GM10266 (cell line): Measurements from ENCODE around the gene ALOX5.

ENCODE experiments used
- DNase-seq: peaks from one replicate; pipeline ENCODE4 v3.0.0; 2012; ENCODE audit errors: extremely low spot score
- TF ChIP-seq, protein P1 (sequence below): IDR thresholded peaks from 2 replicates; pipeline ENCODE4 v1.5.1; 2012; ENCODE audit warnings: mild to moderate bottlenecking, low read depth; ENCODE audit not compliant: control insufficient read depth, insufficient read depth; ENCODE audit errors: missing control alignments

Gene ALOX5

GRCh38 chr10:45429790-45430189 is 55.8 kb downstream of the ALOX5 start:
- no peak for DNase-seq
- TF ChIP-seq, protein P1, sequence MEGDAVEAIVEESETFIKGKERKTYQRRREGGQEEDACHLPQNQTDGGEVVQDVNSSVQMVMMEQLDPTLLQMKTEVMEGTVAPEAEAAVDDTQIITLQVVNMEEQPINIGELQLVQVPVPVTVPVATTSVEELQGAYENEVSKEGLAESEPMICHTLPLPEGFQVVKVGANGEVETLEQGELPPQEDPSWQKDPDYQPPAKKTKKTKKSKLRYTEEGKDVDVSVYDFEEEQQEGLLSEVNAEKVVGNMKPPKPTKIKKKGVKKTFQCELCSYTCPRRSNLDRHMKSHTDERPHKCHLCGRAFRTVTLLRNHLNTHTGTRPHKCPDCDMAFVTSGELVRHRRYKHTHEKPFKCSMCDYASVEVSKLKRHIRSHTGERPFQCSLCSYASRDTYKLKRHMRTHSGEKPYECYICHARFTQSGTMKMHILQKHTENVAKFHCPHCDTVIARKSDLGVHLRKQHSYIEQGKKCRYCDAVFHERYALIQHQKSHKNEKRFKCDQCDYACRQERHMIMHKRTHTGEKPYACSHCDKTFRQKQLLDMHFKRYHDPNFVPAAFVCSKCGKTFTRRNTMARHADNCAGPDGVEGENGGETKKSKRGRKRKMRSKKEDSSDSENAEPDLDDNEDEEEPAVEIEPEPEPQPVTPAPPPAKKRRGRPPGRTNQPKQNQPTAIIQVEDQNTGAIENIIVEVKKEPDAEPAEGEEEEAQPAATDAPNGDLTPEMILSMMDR: no peak

DNA sequence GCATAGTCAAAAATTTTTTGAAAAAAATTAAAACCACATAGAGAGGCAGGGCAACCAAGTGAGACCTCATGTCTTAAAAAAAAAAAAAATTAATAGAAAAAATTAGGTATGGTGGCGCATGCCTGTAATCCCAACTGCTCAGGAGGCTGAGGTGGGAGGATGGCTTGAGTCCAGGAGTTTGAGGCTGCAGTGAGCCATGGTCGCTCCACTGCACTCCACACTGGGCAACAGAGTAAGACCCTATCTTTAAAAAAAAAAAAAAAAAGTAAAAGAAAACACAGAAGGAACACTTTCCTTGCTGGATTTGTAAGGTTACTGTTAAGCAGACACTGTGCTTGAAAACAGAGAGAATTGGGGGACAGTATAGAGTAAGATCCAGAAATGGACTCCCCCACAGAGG is 58.1 kb downstream of the ALOX5 start:
- no peak for DNase-seq
- TF ChIP-seq, protein P1: no peak

DNA sequence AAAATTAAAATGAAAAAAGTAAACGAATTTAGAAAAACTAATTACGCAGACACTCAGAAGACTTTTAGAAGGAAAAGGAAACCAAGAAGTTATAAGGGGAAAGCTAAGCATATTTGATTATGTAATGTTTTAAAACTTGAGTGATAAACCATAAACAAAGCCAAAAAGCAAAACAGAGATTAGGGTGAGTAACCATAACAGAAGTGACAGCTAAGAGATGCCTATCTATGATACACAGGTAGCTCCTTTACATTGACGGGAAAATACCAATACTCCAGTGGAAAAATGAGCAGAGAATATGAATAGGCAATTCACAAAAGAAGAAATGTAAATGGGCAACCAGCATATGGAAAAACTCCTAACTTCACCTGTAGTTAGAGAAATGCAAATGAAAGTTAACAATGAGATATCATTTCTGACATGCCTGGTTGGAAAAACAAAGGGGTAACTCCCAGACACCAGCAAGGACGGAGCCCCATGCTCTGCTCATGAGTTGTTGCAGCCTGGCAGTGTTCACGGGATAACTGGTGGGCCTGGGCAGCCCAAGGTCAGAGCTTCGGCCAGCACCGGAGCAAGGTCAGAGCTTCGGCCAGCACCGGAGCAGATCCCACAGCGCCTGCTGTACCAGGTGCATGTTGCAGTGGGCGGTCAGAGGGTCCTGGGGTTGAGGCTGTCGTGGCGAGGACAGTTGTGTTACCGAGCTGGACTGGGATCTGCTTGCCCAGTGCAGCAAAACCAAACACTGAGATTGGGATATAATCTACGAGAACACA is 58.9 kb downstream of the ALOX5 start:
- no peak for DNase-seq
- TF ChIP-seq, protein P1: no peak

DNA sequence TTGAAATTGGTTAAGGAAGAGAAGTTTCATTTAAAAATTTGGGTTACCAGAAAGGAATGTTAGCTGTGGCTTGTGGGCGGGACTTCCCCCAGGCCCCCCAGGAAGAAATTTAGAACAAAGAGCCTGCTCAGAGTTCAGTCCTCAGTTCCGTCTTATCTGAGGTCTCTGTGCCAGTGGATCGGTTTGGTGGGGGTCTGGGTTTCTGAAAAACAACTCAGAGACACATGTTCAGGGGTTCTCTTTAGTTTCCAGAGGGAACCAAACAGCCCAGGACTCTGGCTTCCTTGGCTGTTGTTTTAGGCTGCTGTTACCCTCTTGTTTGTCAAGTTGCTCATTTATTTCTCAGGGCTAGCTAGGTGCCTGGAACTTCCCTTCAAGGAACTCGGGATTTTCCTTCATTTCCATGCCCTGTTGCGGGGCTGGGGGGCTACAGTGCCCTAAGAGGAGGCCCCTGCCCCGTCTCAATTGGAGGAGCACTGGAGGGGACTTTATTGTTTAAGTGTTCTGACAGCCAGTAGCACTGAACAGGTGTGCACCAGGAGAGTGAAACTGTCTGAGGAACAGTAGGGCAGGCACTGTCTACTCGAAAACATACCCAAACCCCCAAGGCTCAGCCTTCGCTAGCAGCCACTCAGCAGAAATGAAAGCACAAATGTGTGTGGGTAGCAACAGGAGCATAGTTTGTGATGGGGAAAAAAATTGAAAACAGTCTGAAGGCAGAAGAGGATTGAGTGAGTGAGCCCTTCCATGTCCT is 59.9 kb downstream of the ALOX5 start:
- peak; percentile 75 for DNase-seq
- TF ChIP-seq, protein P1: no peak

- DNase-seq: no peak
- TF ChIP-seq, protein P1: no peak
Measured at GRCh38 chr10:45437587-45438465, 63.8 kb downstream of the ALOX5 start.

DNA sequence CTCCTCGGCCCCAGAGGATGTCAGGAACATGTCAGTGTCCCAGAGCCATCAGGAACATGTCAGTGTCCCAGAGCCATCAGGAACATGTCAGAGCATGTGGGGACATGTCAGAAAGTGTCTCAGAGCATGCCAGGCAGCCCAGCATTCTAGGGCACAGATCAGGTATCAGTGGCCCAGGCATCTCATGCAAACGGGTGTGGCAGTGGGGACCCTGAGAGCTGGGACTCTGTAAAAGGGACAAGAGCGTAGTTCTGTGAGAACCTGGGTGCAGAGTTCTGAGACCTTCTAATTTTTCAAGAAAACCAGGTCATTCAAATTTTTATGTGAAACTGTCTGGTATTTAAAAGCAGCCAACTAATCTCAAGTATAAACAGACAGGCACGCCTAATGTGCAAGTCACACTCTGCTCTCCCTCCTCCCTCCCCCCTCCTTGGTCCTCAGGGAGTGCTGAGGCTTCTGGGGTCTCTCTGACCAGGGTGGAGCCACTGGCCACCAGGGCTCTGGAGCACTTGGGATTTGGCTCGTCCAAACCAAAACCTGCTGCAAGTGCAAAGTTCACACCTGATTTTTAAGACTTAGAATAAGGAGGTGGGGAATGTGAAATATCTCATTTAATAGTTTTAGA is 64.6 kb downstream of the ALOX5 start:
- DNase-seq: peak; percentile 10
- TF ChIP-seq, protein P1: no peak
